HEK293 (cell line): Measurements from ENCODE around the gene KLK3.

Experiments
- FEZF1 ChIP-seq: fragments of 450-650 bp; formaldehyde crosslinking; IDR thresholded peaks from 2 replicates; pipeline ENCODE4 v1.5.1; 2016; ENCODE audit warnings: missing biosample characterization, missing genetic modification characterization
- GFI1B ChIP-seq: fragments of 450-650 bp; formaldehyde crosslinking; IDR thresholded peaks from 2 replicates; pipeline ENCODE4 v1.5.1; 2016; ENCODE audit warnings: missing biosample characterization, missing genetic modification characterization
- GLIS1 ChIP-seq: fragments of 450-650 bp; formaldehyde crosslinking; IDR thresholded peaks from 2 replicates; pipeline ENCODE4 v1.5.1; 2016; ENCODE audit warnings: missing biosample characterization, missing genetic modification characterization
- GLIS2 ChIP-seq: fragments of 450-650 bp; formaldehyde crosslinking; IDR thresholded peaks from 2 replicates; pipeline ENCODE4 v1.5.1; 2016; ENCODE audit warnings: missing biosample characterization, missing genetic modification characterization
- MZF1 ChIP-seq: fragments of 450-650 bp; formaldehyde crosslinking; IDR thresholded peaks from 2 replicates; pipeline ENCODE4 v1.5.1; 2017; ENCODE audit warnings: missing biosample characterization, missing genetic modification characterization, borderline replicate concordance
- SETDB1 ChIP-seq: IDR thresholded peaks from one replicate; pipeline ENCODE4 v1.6.1; 2017; ENCODE audit warnings: mild to moderate bottlenecking, low read length, moderate library complexity, mixed read lengths; ENCODE audit not compliant: insufficient read length
- WT1 ChIP-seq: fragments of 450-650 bp; formaldehyde crosslinking; IDR thresholded peaks from 2 replicates; pipeline ENCODE4 v1.5.1; 2016; ENCODE audit warnings: missing biosample characterization, missing genetic modification characterization
- ZBTB8A ChIP-seq: fragments of 450-650 bp; formaldehyde crosslinking; IDR thresholded peaks from 2 replicates; pipeline ENCODE4 v1.5.1; 2016; ENCODE audit warnings: missing biosample characterization, missing genetic modification characterization
- ZFP37 ChIP-seq: fragments of 450-650 bp; formaldehyde crosslinking; IDR thresholded peaks from 2 replicates; pipeline ENCODE4 v1.5.1; 2016; ENCODE audit warnings: missing biosample characterization, missing genetic modification characterization
- ZFP69B ChIP-seq: fragments of 450-650 bp; formaldehyde crosslinking; IDR thresholded peaks from 2 replicates; pipeline ENCODE4 v1.5.1; 2016; ENCODE audit warnings: missing biosample characterization, missing genetic modification characterization
- ZNF239 ChIP-seq: fragments of 450-650 bp; formaldehyde crosslinking; IDR thresholded peaks from 2 replicates; pipeline ENCODE4 v1.5.1; 2016; ENCODE audit warnings: missing biosample characterization, missing genetic modification characterization
- ZNF24 ChIP-seq: fragments of 450-650 bp; formaldehyde crosslinking; IDR thresholded peaks from 2 replicates; pipeline ENCODE4 v1.5.1; 2016; ENCODE audit warnings: missing biosample characterization, missing genetic modification characterization
- ZNF274 ChIP-seq, 2 experiments: fragments of 200-500 bp in 1 of 2; fragments of 450-650 bp in 1 of 2; sonication (Bioruptor generic) in 1 of 2; formaldehyde crosslinking in 1 of 2; IDR thresholded peaks; 2 replicates each; pipeline versions ENCODE4 v1.5.1 to v1.6.1; 2014 to 2016; ENCODE audit warnings: borderline replicate concordance in 1 of 2, inconsistent platforms in 1 of 2, low read length in 1 of 2, missing biosample characterization in 1 of 2, missing genetic modification characterization in 1 of 2
- ZNF311 ChIP-seq: fragments of 450-650 bp; formaldehyde crosslinking; IDR thresholded peaks from 2 replicates; pipeline ENCODE4 v1.5.1; 2017; ENCODE audit warnings: missing biosample characterization, missing genetic modification characterization, borderline replicate concordance
- ZNF416 ChIP-seq: fragments of 450-650 bp; formaldehyde crosslinking; IDR thresholded peaks from 2 replicates; pipeline ENCODE4 v1.5.1; 2016; ENCODE audit warnings: missing biosample characterization, missing genetic modification characterization
- ZNF423 ChIP-seq: fragments of 450-650 bp; formaldehyde crosslinking; IDR thresholded peaks from 2 replicates; pipeline ENCODE4 v1.5.1; 2016; ENCODE audit warnings: missing biosample characterization, missing genetic modification characterization
- ZNF48 ChIP-seq: fragments of 450-650 bp; formaldehyde crosslinking; IDR thresholded peaks from 2 replicates; pipeline ENCODE4 v1.5.1; 2016; ENCODE audit warnings: missing biosample characterization, missing genetic modification characterization
- ZNF510 ChIP-seq: fragments of 450-650 bp; formaldehyde crosslinking; IDR thresholded peaks from 2 replicates; pipeline ENCODE4 v1.5.1; 2018; ENCODE audit warnings: mild to moderate bottlenecking, missing genetic modification characterization, missing biosample characterization; ENCODE audit not compliant: insufficient replicate concordance
- ZNF514 ChIP-seq: fragments of 450-650 bp; formaldehyde crosslinking; IDR thresholded peaks from 2 replicates; pipeline ENCODE4 v1.5.1; 2016; ENCODE audit warnings: missing biosample characterization, missing genetic modification characterization
- ZNF548 ChIP-seq: fragments of 450-650 bp; formaldehyde crosslinking; IDR thresholded peaks from 2 replicates; pipeline ENCODE4 v1.5.1; 2016; ENCODE audit warnings: missing biosample characterization, missing genetic modification characterization
- ZNF549 ChIP-seq: fragments of 450-650 bp; IDR thresholded peaks from 2 replicates; pipeline ENCODE4 v1.5.1; 2018; ENCODE audit warnings: missing biosample characterization, missing genetic modification characterization, mild to moderate bottlenecking, inconsistent platforms, moderate library complexity
- ZNF558 ChIP-seq: fragments of 450-650 bp; formaldehyde crosslinking; IDR thresholded peaks from 2 replicates; pipeline ENCODE4 v1.5.1; 2016; ENCODE audit warnings: missing biosample characterization, missing genetic modification characterization
- ZNF571 ChIP-seq: fragments of 450-650 bp; formaldehyde crosslinking; IDR thresholded peaks from 2 replicates; pipeline ENCODE4 v1.5.0; 2017; ENCODE audit warnings: missing biosample characterization, missing genetic modification characterization
- ZNF626 ChIP-seq: fragments of 450-650 bp; sonication (Bioruptor Pico); formaldehyde crosslinking; IDR thresholded peaks from 2 replicates; pipeline ENCODE4 v1.5.1; 2018; ENCODE audit warnings: missing biosample characterization, missing genetic modification characterization, inconsistent platforms
- ZNF629 ChIP-seq: fragments of 450-650 bp; formaldehyde crosslinking; IDR thresholded peaks from 2 replicates; pipeline ENCODE4 v1.5.1; 2017; ENCODE audit warnings: missing biosample characterization, missing genetic modification characterization
- ZNF658 ChIP-seq: fragments of 450-650 bp; formaldehyde crosslinking; IDR thresholded peaks from 2 replicates; pipeline ENCODE4; 2016; ENCODE audit warnings: missing biosample characterization, missing genetic modification characterization
- ZNF660 ChIP-seq: fragments of 450-650 bp; IDR thresholded peaks from 2 replicates; pipeline ENCODE4 v1.5.1; 2018; ENCODE audit warnings: missing biosample characterization, mild to moderate bottlenecking, missing genetic modification characterization
- ZNF677 ChIP-seq: fragments of 450-650 bp; IDR thresholded peaks from 2 replicates; pipeline ENCODE4 v1.5.0; 2018; ENCODE audit warnings: missing biosample characterization, mild to moderate bottlenecking, missing genetic modification characterization, moderate library complexity
- ZNF777 ChIP-seq: fragments of 450-650 bp; formaldehyde crosslinking; IDR thresholded peaks from 2 replicates; pipeline ENCODE4 v1.5.1; 2017; ENCODE audit warnings: missing biosample characterization, missing genetic modification characterization, borderline replicate concordance
- ZNF843 ChIP-seq: fragments of 450-650 bp; formaldehyde crosslinking; IDR thresholded peaks from 2 replicates; pipeline ENCODE4 v1.5.1; 2016; ENCODE audit warnings: missing biosample characterization, missing genetic modification characterization
- ZSCAN16 ChIP-seq: fragments of 450-650 bp; formaldehyde crosslinking; IDR thresholded peaks from 2 replicates; pipeline ENCODE4 v1.5.1; 2016; ENCODE audit warnings: missing biosample characterization, missing genetic modification characterization
- ZSCAN30 ChIP-seq: fragments of 450-650 bp; IDR thresholded peaks from 2 replicates; pipeline ENCODE4 v1.5.1; 2018; ENCODE audit warnings: missing biosample characterization, mild to moderate bottlenecking, missing genetic modification characterization, moderate library complexity
- TF ChIP-seq, protein P1 (sequence below): fragments of 450-650 bp; formaldehyde crosslinking; IDR thresholded peaks from 2 replicates; pipeline ENCODE4 v1.5.1; 2016; ENCODE audit warnings: missing biosample characterization, missing genetic modification characterization
- TF ChIP-seq, protein P2 (sequence below): fragments of 450-650 bp; formaldehyde crosslinking; IDR thresholded peaks from 2 replicates; pipeline ENCODE4 v1.5.1; 2016; ENCODE audit warnings: missing biosample characterization, missing genetic modification characterization
- TF ChIP-seq, protein P3 (sequence below): fragments of 450-650 bp; formaldehyde crosslinking; optimal IDR thresholded peaks from 2 replicates; pipeline ENCODE3; 2016; ENCODE audit warnings: missing biosample characterization, mild to moderate bottlenecking, missing genetic modification characterization
- TF ChIP-seq, protein P4 (sequence below): fragments of 450-650 bp; formaldehyde crosslinking; IDR thresholded peaks from 2 replicates; pipeline ENCODE4 v1.5.1; 2016; ENCODE audit warnings: missing biosample characterization, missing genetic modification characterization, low read depth

The KLK3 gene

DNA sequence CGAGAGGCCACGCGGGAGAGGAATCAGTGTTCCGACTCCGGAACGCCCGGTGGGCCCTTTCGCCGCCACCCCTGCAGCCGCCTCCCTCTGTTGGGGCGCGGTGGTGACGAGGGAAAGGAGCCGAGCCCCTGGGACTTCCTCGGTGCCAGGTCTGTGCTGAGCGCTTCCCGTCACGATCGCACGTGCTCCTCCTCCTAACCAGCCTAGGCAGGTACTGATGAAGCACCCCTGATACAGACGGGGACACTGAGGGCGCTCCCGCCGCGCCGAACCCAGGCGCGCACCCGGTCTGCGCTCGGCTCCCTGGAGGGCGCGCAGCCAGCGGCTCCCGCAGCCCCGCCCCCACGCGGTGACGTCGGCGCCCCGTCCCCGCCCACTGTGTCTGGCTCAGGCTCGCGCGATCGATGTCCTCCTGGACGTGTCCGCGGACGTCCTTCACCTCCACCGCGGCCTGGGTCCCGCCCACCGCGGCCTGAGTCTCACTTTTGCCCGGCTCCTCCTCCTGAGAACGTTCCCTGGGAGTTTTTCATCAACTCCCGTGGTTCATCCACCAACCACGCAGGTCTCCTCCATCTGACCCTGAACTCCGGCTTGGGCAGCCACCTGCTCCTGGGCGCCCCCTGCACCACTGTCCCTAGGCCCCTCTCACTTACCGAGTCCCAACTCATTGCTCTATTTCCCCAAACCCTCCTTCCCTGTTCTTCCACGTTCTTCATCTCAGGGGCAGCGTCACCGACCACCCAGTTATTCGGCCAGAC is 18.8 kb upstream of the KLK3 start (continued):
- TF ChIP-seq ZNF571 (tag by site-specific recombination) (no peak), ZFP37 (no peak; the same call in 1 of the 2 replicates), ZNF239 (tag by site-specific recombination) (no peak), ZNF510 (no peak), ZNF311 (tag by site-specific recombination) (no peak), ZBTB8A (tag by site-specific recombination) (peak; percentile 72; the same call in 1 of the 2 replicates), ZNF274 (IDR thresholded peaks at IDR 0.05; ENCODE audit: low read length) (no peak), ZNF274 (tag by site-specific recombination; IDR thresholded peaks at IDR 0.05; ENCODE audit: borderline replicate concordance) (no peak), ZNF416 (tag by site-specific recombination) (no peak), ZNF514 (tag by site-specific recombination) (no peak), ZNF677 (no peak), ZNF843 (tag by site-specific recombination) (peak; percentile 34; the same call in 1 of the 2 replicates), ZNF549 (tag by site-specific recombination) (no peak), WT1 (tag by site-specific recombination) (no peak; the same call in 1 of the 2 replicates), ZNF626 (tag by site-specific recombination) (no peak), ZNF658 (tag by site-specific recombination) (no peak), SETDB1 (no peak), ZFP69B (tag by site-specific recombination) (peak; percentile 93), ZNF48 (tag by site-specific recombination) (no peak), ZNF629 (peak; percentile 78), ZNF558 (no peak), GFI1B (tag by site-specific recombination) (no peak), ZNF423 (tag by site-specific recombination) (peak; percentile 86; the same call in 1 of the 2 replicates), ZNF660 (tag by site-specific recombination) (0 out of 2 replicates have a peak, but pooled peaks have one; percentile 69), GLIS2 (peak; percentile 86), ZSCAN16 (tag by site-specific recombination) (no peak), FEZF1 (tag by site-specific recombination) (peak; percentile 59), ZNF24 (tag by site-specific recombination) (0 out of 2 replicates have a peak, but pooled peaks have one; percentile 21), ZSCAN30 (tag by site-specific recombination) (0 out of 2 replicates have a peak, but pooled peaks have one; percentile 40), MZF1 (tag by site-specific recombination) (no peak), GLIS1 (tag by site-specific recombination) (peak; percentile 70), ZNF548 (tag by site-specific recombination) (no peak), ZNF777 (peak; percentile 97)
- TF ChIP-seq, protein P1, sequence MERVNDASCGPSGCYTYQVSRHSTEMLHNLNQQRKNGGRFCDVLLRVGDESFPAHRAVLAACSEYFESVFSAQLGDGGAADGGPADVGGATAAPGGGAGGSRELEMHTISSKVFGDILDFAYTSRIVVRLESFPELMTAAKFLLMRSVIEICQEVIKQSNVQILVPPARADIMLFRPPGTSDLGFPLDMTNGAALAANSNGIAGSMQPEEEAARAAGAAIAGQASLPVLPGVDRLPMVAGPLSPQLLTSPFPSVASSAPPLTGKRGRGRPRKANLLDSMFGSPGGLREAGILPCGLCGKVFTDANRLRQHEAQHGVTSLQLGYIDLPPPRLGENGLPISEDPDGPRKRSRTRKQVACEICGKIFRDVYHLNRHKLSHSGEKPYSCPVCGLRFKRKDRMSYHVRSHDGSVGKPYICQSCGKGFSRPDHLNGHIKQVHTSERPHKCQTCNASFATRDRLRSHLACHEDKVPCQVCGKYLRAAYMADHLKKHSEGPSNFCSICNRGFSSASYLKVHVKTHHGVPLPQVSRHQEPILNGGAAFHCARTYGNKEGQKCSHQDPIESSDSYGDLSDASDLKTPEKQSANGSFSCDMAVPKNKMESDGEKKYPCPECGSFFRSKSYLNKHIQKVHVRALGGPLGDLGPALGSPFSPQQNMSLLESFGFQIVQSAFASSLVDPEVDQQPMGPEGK, result peak; percentile 51
- TF ChIP-seq, protein P2, sequence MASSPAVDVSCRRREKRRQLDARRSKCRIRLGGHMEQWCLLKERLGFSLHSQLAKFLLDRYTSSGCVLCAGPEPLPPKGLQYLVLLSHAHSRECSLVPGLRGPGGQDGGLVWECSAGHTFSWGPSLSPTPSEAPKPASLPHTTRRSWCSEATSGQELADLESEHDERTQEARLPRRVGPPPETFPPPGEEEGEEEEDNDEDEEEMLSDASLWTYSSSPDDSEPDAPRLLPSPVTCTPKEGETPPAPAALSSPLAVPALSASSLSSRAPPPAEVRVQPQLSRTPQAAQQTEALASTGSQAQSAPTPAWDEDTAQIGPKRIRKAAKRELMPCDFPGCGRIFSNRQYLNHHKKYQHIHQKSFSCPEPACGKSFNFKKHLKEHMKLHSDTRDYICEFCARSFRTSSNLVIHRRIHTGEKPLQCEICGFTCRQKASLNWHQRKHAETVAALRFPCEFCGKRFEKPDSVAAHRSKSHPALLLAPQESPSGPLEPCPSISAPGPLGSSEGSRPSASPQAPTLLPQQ (tag by site-specific recombination), result peak; percentile 96
- TF ChIP-seq, protein P3, sequence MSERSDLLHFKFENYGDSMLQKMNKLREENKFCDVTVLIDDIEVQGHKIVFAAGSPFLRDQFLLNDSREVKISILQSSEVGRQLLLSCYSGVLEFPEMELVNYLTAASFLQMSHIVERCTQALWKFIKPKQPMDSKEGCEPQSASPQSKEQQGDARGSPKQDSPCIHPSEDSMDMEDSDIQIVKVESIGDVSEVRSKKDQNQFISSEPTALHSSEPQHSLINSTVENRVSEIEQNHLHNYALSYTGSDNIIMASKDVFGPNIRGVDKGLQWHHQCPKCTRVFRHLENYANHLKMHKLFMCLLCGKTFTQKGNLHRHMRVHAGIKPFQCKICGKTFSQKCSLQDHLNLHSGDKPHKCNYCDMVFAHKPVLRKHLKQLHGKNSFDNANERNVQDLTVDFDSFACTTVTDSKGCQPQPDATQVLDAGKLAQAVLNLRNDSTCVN (tag by site-specific recombination), result peak; percentile 82
- TF ChIP-seq, protein P4, sequence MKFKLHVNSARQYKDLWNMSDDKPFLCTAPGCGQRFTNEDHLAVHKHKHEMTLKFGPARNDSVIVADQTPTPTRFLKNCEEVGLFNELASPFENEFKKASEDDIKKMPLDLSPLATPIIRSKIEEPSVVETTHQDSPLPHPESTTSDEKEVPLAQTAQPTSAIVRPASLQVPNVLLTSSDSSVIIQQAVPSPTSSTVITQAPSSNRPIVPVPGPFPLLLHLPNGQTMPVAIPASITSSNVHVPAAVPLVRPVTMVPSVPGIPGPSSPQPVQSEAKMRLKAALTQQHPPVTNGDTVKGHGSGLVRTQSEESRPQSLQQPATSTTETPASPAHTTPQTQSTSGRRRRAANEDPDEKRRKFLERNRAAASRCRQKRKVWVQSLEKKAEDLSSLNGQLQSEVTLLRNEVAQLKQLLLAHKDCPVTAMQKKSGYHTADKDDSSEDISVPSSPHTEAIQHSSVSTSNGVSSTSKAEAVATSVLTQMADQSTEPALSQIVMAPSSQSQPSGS (tag by site-specific recombination), result no peak
